ENCODE data around the gene ARHGEF39.

Gene ARHGEF39

DNA sequence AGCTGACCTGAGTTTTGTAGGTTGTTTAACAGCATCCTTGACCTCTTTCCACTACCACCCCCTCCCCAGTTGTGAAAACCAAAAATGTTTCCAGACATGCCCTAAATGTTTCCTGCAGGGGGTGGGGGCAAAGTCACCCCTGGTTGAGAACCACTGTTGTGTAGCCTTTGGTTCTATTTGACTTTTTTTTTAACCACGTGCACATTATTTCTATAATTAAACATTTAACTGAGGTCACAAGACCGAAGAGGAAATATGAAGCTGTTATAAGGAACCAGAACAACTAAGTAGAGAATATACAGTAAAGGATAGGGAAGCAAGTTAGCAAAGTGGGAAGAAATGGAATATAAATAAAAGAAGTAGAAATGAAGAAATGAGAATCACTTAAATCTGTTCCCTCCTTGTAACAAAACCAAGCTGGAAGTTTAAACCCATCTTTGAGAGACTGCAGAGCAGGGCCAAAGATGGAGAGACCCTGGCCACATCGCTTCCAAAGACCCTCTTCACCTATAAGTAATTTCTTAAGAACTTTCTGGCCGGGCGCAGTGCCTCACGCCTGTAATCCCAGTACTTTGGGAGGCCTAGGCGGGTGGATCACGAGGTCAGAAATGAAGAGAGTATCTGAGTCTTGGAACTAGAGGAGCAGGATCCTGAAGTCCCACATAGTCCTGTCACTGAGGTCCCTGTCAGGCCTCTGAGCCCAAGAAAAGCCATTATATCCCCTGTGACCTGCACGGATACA is 28.7 kb downstream of the ARHGEF39 start:
- Histone ChIP-seq H4K20me1 (ENCODE audit: insufficient read depth, low read length) (no peaks in the 10 kb centered on the region), H3K4me1 (ENCODE audit: low read length) (peaks cover 10% of the 10 kb centered on the region), H3K9me3 (replicated peaks; ENCODE audit: insufficient read depth, low read length) (no peaks in the 10 kb centered on the region), H3K27me3 (replicated peaks; ENCODE audit: insufficient read depth, low read length) (no peaks in the 10 kb centered on the region), H3K4me2 (ENCODE audit: low read depth, low read length) (no peak overlapping the region), H2AFZ (ENCODE audit: low read length) (no peak overlapping the region), H3K27ac (ENCODE audit: low read length) (no peak overlapping the region), H3K9ac (ENCODE audit: low read length) (no peak overlapping the region), H3K4me3 (ENCODE audit: low read length) (no peak overlapping the region), H3K36me3 (replicated peaks; ENCODE audit: insufficient read depth, low read length) (no peaks in the 10 kb centered on the region), H3K79me2 (ENCODE audit: low read length) (no peaks in the 10 kb centered on the region), H3F3A (ENCODE audit: insufficient read depth, low read length) (no peaks in the 10 kb centered on the region), H3K9me2 (replicated peaks; ENCODE audit: insufficient read depth, low read length) (no peaks in the 10 kb centered on the region)
- no peak for DNase-seq
- TF ChIP-seq EZH2 (optimal IDR thresholded peaks at IDR 0.05; ENCODE audit: low read depth, low read length) = no peak
- TF ChIP-seq, protein P1, sequence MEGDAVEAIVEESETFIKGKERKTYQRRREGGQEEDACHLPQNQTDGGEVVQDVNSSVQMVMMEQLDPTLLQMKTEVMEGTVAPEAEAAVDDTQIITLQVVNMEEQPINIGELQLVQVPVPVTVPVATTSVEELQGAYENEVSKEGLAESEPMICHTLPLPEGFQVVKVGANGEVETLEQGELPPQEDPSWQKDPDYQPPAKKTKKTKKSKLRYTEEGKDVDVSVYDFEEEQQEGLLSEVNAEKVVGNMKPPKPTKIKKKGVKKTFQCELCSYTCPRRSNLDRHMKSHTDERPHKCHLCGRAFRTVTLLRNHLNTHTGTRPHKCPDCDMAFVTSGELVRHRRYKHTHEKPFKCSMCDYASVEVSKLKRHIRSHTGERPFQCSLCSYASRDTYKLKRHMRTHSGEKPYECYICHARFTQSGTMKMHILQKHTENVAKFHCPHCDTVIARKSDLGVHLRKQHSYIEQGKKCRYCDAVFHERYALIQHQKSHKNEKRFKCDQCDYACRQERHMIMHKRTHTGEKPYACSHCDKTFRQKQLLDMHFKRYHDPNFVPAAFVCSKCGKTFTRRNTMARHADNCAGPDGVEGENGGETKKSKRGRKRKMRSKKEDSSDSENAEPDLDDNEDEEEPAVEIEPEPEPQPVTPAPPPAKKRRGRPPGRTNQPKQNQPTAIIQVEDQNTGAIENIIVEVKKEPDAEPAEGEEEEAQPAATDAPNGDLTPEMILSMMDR (IDR thresholded peaks at IDR 0.05; ENCODE audit: low read length) = no peak
- TF ChIP-seq EZH2phosphoT487 (IDR thresholded peaks at IDR 0.05; ENCODE audit: low read length) = no peak

DNA sequence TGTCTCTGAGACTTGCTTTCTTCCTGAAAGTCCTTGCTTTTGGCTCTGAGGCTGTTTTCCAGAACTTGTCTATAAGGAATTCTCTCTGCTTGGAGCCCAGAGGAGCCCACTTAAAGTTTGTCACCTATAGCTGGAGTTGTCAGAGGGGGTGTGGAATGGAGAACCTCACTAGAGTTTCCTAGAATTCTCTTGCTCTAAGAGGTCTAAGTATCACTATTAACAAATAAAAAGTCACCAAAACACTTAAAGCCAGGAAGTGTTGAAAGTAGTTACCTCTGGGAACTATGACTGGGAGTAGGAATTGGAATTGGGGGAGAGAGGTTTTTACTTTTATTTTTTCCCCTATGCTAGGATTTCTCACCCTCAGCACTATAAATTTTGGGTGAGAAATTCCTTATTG is 29.3 kb downstream of the ARHGEF39 start:
- no peak for TF ChIP-seq EZH2 (optimal IDR thresholded peaks at IDR 0.05; ENCODE audit: low read depth, low read length)
- no peak for TF ChIP-seq EZH2phosphoT487 (IDR thresholded peaks at IDR 0.05; ENCODE audit: low read length)
- TF ChIP-seq, protein P1 (IDR thresholded peaks at IDR 0.05; ENCODE audit: low read length) = no peak
- H3K4me2 ChIP-seq (ENCODE audit: low read depth, low read length) = no peak overlapping the region
- H3K9me2 ChIP-seq (replicated peaks; ENCODE audit: insufficient read depth, low read length) = no peaks in the 10 kb centered on the region
- H3K4me1 ChIP-seq (ENCODE audit: low read length) = peaks cover 10% of the 10 kb centered on the region
- H3K79me2 ChIP-seq (ENCODE audit: low read length) = no peaks in the 10 kb centered on the region
- H3F3A ChIP-seq (ENCODE audit: insufficient read depth, low read length) = no peaks in the 10 kb centered on the region
- H3K36me3 ChIP-seq (replicated peaks; ENCODE audit: insufficient read depth, low read length) = no peaks in the 10 kb centered on the region
- no peaks in the 10 kb centered on the region for H4K20me1 ChIP-seq (ENCODE audit: insufficient read depth, low read length)
- no peak overlapping the region for H3K27ac ChIP-seq (ENCODE audit: low read length)
- H3K4me3 ChIP-seq (ENCODE audit: low read length) = no peak overlapping the region
- H3K27me3 ChIP-seq (replicated peaks; ENCODE audit: insufficient read depth, low read length) = no peaks in the 10 kb centered on the region
- no peak for DNase-seq
- H3K9ac ChIP-seq (ENCODE audit: low read length) = no peak overlapping the region
- H3K9me3 ChIP-seq (replicated peaks; ENCODE audit: insufficient read depth, low read length) = no peaks in the 10 kb centered on the region
- no peak overlapping the region for H2AFZ ChIP-seq (ENCODE audit: low read length)

DNA sequence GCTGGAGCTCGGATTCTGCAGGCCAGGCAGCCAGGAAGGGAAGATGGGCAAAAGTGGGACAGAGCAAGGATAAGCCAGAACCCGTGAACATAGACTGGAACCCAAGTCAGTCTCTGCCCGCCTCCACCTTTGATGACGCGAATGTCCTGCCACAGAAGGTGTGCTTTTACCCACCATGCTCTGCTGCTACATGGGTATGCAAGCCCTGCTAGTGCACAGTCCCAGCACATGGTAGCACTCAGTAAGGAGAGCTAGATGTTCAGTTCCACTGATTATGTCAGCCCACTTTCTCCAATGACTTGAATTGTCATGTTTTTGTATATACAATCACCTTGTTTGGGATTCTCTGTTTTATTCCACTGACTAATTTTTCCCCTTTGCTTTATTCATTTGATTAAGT is 35.4 kb downstream of the ARHGEF39 start:
- TF ChIP-seq EZH2 (optimal IDR thresholded peaks at IDR 0.05; ENCODE audit: low read depth, low read length) (no peak), EZH2phosphoT487 (IDR thresholded peaks at IDR 0.05; ENCODE audit: low read length) (no peak)
- TF ChIP-seq, protein P1 (IDR thresholded peaks at IDR 0.05; ENCODE audit: low read length) = no peak
- DNase-seq = no peak
- no peak overlapping the region for H3K9ac ChIP-seq (ENCODE audit: low read length)
- H3K27ac ChIP-seq (ENCODE audit: low read length) = no peak overlapping the region
- no peaks in the 10 kb centered on the region for H3K4me1 ChIP-seq (ENCODE audit: low read length)
- H3K9me3 ChIP-seq (replicated peaks; ENCODE audit: insufficient read depth, low read length) = no peaks in the 10 kb centered on the region
- H2AFZ ChIP-seq (ENCODE audit: low read length) = no peak overlapping the region
- H3K27me3 ChIP-seq (replicated peaks; ENCODE audit: insufficient read depth, low read length) = no peaks in the 10 kb centered on the region
- no peaks in the 10 kb centered on the region for H3K36me3 ChIP-seq (replicated peaks; ENCODE audit: insufficient read depth, low read length)
- no peak overlapping the region for H3K4me2 ChIP-seq (ENCODE audit: low read depth, low read length)
- no peaks in the 10 kb centered on the region for H4K20me1 ChIP-seq (ENCODE audit: insufficient read depth, low read length)
- no peaks in the 10 kb centered on the region for H3F3A ChIP-seq (ENCODE audit: insufficient read depth, low read length)
- no peak overlapping the region for H3K4me3 ChIP-seq (ENCODE audit: low read length)
- no peaks in the 10 kb centered on the region for H3K79me2 ChIP-seq (ENCODE audit: low read length)
- no peaks in the 10 kb centered on the region for H3K9me2 ChIP-seq (replicated peaks; ENCODE audit: insufficient read depth, low read length)

Measured in MM.1S (cell line).